Panc1 (cell line): Measurements from ENCODE around the gene MCTP1. TPM values are rescaled to one million over a fixed set of nuclear protein-coding genes. Genes with fewer than 3 reads are reported as not detected.

Experiments
- ATAC-seq: fragments of 200-7000 bp; cut with Tn5 transposase; 2 replicates; pipeline ENCODE4 v1.9.1; 2020; ENCODE audit warnings: mild to moderate bottlenecking, moderate library complexity
- BruUV-seq: library from RNA; stranded (reverse); fragments of 400-500 nt; replicated peaks from 2 replicates; lab custom pipeline; 2021; lab: Mats Ljungman, UMichigan
- CTCF ChIA-PET: fragments of 300-600 bp; sonication (Branson Sonifier 250); formaldehyde crosslinking; loops from one replicate; lab custom pipeline; 2022; ENCODE audit warnings: antibody characterized with exemption; lab: Charles Lee
- POLR2A ChIA-PET: fragments of 300-600 bp; sonication (Branson Sonifier 250); formaldehyde crosslinking; loops from one replicate; lab custom pipeline; 2022; ENCODE audit warnings: antibody characterized with exemption; lab: Charles Lee
- DNase-seq: peaks from one replicate; pipeline ENCODE4 v3.0.0-alpha.2; 2010; ENCODE audit warnings: low read depth, low spot score
- H3K27ac ChIP-seq: 2 replicates; pipeline ENCODE4 v1.5.1; 2011; ENCODE audit warnings: mild to moderate bottlenecking, low read length, inconsistent platforms
- H3K27me3 ChIP-seq: fragments of 200-500 bp; sonication (Bioruptor generic); 2 replicates; pipeline ENCODE4 v1.6.0; 2014; ENCODE audit warnings: low read length, inconsistent platforms; ENCODE audit not compliant: control insufficient read depth, insufficient read depth
- H3K36me3 ChIP-seq: fragments of 200-500 bp; sonication (Bioruptor generic); 2 replicates; pipeline ENCODE4 v1.5.1; 2014; ENCODE audit warnings: inconsistent platforms, mild to moderate bottlenecking, low read length, moderate library complexity; ENCODE audit not compliant: control insufficient read depth, insufficient read depth
- H3K4me1 ChIP-seq: 2 replicates; pipeline ENCODE4 v1.5.1; 2011; ENCODE audit warnings: inconsistent platforms, mild to moderate bottlenecking, low read length, moderate library complexity; ENCODE audit not compliant: control insufficient read depth, insufficient read depth
- H3K4me3 ChIP-seq, 2 experiments: 2 replicates each; pipeline ENCODE4 v1.5.1; 2011 to 2012; ENCODE audit warnings: low read depth in 2 of 2, low read length in 2 of 2, mild to moderate bottlenecking in 2 of 2, inconsistent platforms in 1 of 2, moderate library complexity in 1 of 2
- H3K9me3 ChIP-seq: fragments of 200-500 bp; sonication (Bioruptor generic); 2 replicates; pipeline ENCODE4 v1.5.1; 2014; ENCODE audit warnings: low read depth, mild to moderate bottlenecking, inconsistent platforms, low read length, moderate library complexity; ENCODE audit not compliant: control insufficient read depth, insufficient read depth
- POLR2AphosphoS5 ChIP-seq: IDR thresholded peaks from 2 replicates; pipeline ENCODE4 v1.6.1; 2012; ENCODE audit warnings: mild to moderate bottlenecking, low read depth, low read length, moderate library complexity
- SIN3A ChIP-seq: IDR thresholded peaks from 2 replicates; pipeline ENCODE4 v1.6.1; 2012; ENCODE audit warnings: low read depth, mild to moderate bottlenecking, low read length, moderate library complexity, borderline replicate concordance; ENCODE audit not compliant: insufficient read depth
- TCF7L2 ChIP-seq: IDR thresholded peaks from 2 replicates; pipeline ENCODE4 v1.6.1; 2011; ENCODE audit warnings: mild to moderate bottlenecking, low read depth, low read length, inconsistent platforms
- in situ Hi-C: cut with HindIII; loops from 2 replicates; pipeline ENCODE4 v1.10.0; 2016; ENCODE audit warnings: low sequenced_read_pairs, low pct_unique_long_range_greater_than_20kb
- intact Hi-C: fragments of 100-400 bp; cut with micrococcal nuclease; formaldehyde crosslinking; loops from one replicate; pipeline ENCODE4 v1.10.0; 2022; ENCODE audit not compliant: unreplicated experiment
- total RNA-seq: library from RNA; stranded (reverse); gene quantifications from one replicate; pipeline ENCODE4 v1.2.1, GENCODE V29; 2021; ENCODE audit not compliant: unreplicated experiment
- TF ChIP-seq, protein P1 (sequence below), 2 experiments: IDR thresholded peaks; 2 replicates each; pipeline ENCODE4 v1.6.1; 2011 to 2012; ENCODE audit warnings: low read depth in 2 of 2, control low read depth in 1 of 2, low read length in 1 of 2, mild to moderate bottlenecking in 1 of 2, moderate library complexity in 1 of 2; ENCODE audit not compliant: insufficient read depth in 1 of 2
- TF ChIP-seq, protein P2 (sequence below): fragments of 450-650 bp; IDR thresholded peaks from 2 replicates; pipeline ENCODE4 v1.5.1; 2017; ENCODE audit warnings: mild to moderate bottlenecking

MCTP1 gene
- total RNA-seq, 1 experiment from 2014 or later: 39.8 TPM

DNA sequence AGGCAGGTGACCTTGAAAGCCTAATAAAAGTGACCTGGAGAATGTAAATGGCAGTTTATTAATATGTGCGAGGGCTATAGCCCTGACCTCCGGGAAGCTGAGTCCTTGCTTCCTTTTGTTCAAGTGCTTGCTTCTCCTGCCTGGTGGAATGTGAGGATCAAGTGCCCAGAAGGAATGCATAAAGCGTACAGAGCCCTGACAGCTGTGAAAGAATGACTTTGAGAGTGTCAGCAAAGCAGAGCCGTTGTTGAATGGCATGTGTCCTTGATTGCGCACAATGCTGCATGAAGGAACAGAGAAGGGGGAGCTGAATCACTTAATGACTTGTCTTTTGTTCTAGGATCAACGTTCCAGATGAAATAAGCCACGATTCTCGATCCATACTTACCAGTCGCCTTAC, 533.4 kb downstream of the MCTP1 start:
- H3K27ac ChIP-seq: no peak overlapping the region
- ChIA-PET CTCF (no interaction called here), POLR2A (no interaction called here)
- intact Hi-C loops (loop anchor here (5.0 kb wide), 1 partner anchor 389 kb away; no protein-coding TSS in a partner anchor), in situ Hi-C loops (no loop called here)
- TF ChIP-seq POLR2AphosphoS5 (no peak), SIN3A (no peak), TCF7L2 (no peak)
- TF ChIP-seq, protein P1, sequence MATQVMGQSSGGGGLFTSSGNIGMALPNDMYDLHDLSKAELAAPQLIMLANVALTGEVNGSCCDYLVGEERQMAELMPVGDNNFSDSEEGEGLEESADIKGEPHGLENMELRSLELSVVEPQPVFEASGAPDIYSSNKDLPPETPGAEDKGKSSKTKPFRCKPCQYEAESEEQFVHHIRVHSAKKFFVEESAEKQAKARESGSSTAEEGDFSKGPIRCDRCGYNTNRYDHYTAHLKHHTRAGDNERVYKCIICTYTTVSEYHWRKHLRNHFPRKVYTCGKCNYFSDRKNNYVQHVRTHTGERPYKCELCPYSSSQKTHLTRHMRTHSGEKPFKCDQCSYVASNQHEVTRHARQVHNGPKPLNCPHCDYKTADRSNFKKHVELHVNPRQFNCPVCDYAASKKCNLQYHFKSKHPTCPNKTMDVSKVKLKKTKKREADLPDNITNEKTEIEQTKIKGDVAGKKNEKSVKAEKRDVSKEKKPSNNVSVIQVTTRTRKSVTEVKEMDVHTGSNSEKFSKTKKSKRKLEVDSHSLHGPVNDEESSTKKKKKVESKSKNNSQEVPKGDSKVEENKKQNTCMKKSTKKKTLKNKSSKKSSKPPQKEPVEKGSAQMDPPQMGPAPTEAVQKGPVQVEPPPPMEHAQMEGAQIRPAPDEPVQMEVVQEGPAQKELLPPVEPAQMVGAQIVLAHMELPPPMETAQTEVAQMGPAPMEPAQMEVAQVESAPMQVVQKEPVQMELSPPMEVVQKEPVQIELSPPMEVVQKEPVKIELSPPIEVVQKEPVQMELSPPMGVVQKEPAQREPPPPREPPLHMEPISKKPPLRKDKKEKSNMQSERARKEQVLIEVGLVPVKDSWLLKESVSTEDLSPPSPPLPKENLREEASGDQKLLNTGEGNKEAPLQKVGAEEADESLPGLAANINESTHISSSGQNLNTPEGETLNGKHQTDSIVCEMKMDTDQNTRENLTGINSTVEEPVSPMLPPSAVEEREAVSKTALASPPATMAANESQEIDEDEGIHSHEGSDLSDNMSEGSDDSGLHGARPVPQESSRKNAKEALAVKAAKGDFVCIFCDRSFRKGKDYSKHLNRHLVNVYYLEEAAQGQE (IDR thresholded peaks at IDR 0.05; ENCODE audit: insufficient read depth in 1 of 2, low read depth in 2 of 2, low read length in 1 of 2): no peak
- TF ChIP-seq, protein P2, sequence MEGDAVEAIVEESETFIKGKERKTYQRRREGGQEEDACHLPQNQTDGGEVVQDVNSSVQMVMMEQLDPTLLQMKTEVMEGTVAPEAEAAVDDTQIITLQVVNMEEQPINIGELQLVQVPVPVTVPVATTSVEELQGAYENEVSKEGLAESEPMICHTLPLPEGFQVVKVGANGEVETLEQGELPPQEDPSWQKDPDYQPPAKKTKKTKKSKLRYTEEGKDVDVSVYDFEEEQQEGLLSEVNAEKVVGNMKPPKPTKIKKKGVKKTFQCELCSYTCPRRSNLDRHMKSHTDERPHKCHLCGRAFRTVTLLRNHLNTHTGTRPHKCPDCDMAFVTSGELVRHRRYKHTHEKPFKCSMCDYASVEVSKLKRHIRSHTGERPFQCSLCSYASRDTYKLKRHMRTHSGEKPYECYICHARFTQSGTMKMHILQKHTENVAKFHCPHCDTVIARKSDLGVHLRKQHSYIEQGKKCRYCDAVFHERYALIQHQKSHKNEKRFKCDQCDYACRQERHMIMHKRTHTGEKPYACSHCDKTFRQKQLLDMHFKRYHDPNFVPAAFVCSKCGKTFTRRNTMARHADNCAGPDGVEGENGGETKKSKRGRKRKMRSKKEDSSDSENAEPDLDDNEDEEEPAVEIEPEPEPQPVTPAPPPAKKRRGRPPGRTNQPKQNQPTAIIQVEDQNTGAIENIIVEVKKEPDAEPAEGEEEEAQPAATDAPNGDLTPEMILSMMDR: no peak
- DNase-seq: no peak
- no peaks in the 10 kb centered on the region for H3K9me3 ChIP-seq
- H3K4me3 ChIP-seq: no peak overlapping the region
- no peaks in the 10 kb centered on the region for H3K27me3 ChIP-seq
- BruUV-seq: no TSS peak
- no peaks in the 10 kb centered on the region for H3K4me1 ChIP-seq
- H3K36me3 ChIP-seq: no peaks in the 10 kb centered on the region
- no peak for ATAC-seq

DNA sequence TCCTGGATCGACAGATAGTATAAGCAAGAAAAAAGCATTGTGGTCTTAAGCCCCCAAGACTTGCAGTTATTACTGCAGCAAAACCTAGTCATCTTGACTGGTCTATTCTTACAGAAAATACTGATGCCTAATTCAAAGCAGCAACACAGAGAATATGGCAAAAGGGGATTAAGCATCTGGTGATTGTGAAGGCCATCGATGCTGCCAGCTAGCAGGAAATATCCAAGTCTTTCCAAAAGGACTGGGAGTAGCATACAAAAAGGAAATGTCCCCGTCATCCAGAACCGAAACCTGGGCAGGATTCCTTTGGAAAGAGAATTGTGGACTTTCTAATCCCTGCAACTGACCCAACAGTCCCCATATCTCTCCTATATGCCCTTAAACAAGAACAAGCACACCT, 534.2 kb downstream of the MCTP1 start:
- intact Hi-C loops: loop anchor here (5.0 kb wide), 1 partner anchor 388 kb away; no protein-coding TSS in a partner anchor
- ATAC-seq (no peak), DNase-seq (no peak)
- ChIA-PET CTCF (no interaction called here), POLR2A (no interaction called here)
- Histone ChIP-seq H3K9me3 (no peaks in the 10 kb centered on the region), H3K36me3 (no peaks in the 10 kb centered on the region), H3K27me3 (no peaks in the 10 kb centered on the region), H3K4me1 (no peaks in the 10 kb centered on the region), H3K4me3 (no peak overlapping the region), H3K27ac (no peak overlapping the region)
- TF ChIP-seq, protein P2: no peak
- no peak for TF ChIP-seq SIN3A
- TF ChIP-seq TCF7L2: no peak
- TF ChIP-seq, protein P1 (IDR thresholded peaks at IDR 0.05; ENCODE audit: insufficient read depth in 1 of 2, low read depth in 2 of 2, low read length in 1 of 2): no peak
- TF ChIP-seq POLR2AphosphoS5: no peak
- no TSS peak for BruUV-seq
- in situ Hi-C loops: no loop called here
